ENCODE measurements around the gene PTPRN2. TPM values are rescaled to one million over a fixed set of nuclear protein-coding genes. Genes with fewer than 3 reads are reported as not detected.

The PTPRN2 gene
- total and polyA plus RNA-seq, 2 of the 8 experiments (the other 6 are each of a cell fraction or from before 2014, with no cell fraction given), result 2.6 to 4.5 TPM

- ChIA-PET CTCF (ENCODE audit: partially characterized antibody) (no interaction called here), POLR2A (ENCODE audit: partially characterized antibody) (no interaction called here)
- Histone ChIP-seq H3K9ac (replicated peaks in 1 of 4; ENCODE audit: extremely low read depth in 1 of 4, low read depth in 3 of 4, low read length in 3 of 4) (no peak overlapping the region), H3K4me1 (replicated peaks in 1 of 4; ENCODE audit: control insufficient read depth in 3 of 4, insufficient read depth in 4 of 4, low read length in 3 of 4) (peaks cover 0 to 5% (median 0%) of the 10 kb centered on the region in 4 experiments; a peak in 1 of 7 replicates), H4K8ac (ENCODE audit: extremely low read depth, insufficient read depth, low read length) (no peak overlapping the region), H3K9me3 (ENCODE audit: insufficient read depth in 2 of 2, low read depth in 1 of 2, low read length in 1 of 2) (peaks cover 0 to 7% of the 10 kb centered on the region in 2 experiments; a peak in 1 of 4 replicates), H2BK12ac (ENCODE audit: low read depth, low read length) (no peak overlapping the region), H2BK5ac (ENCODE audit: low read depth, low read length) (no peak overlapping the region), H3K36me3 (ENCODE audit: control insufficient read depth in 2 of 4, insufficient read depth in 4 of 4, low read length in 3 of 4) (no peaks in the 10 kb centered on the region), H2BK15ac (ENCODE audit: low read length) (no peak overlapping the region; the same call in 1 of the 2 replicates), H3K23ac (ENCODE audit: insufficient read length) (no peak overlapping the region), H3K27me3 (replicated peaks in 1 of 4; ENCODE audit: control insufficient read depth in 3 of 4, extremely low read depth in 1 of 4, insufficient read depth in 3 of 4, low read length in 3 of 4) (no peaks in the 10 kb centered on the region), H2BK120ac (replicated peaks; ENCODE audit: low read depth, low read length) (no peak overlapping the region), H3K4ac (replicated peaks; ENCODE audit: insufficient read length, low read depth, low read length) (no peak overlapping the region), H4K20me1 (replicated peaks in 1 of 2; ENCODE audit: control insufficient read depth in 1 of 2, insufficient read depth in 2 of 2, low read length in 2 of 2) (no peaks in the 10 kb centered on the region), H2AFZ (ENCODE audit: low read length) (no peak overlapping the region), H3K18ac (ENCODE audit: extremely low read depth, low read length) (no peak overlapping the region), H3K23me2 (ENCODE audit: low read depth, low read length) (peaks cover 2% of the 10 kb centered on the region; the same call in 1 of the 2 replicates), H3K4me3 (ENCODE audit: extremely low read depth in 1 of 4, insufficient read depth in 2 of 4, low read depth in 3 of 4, low read length in 4 of 4) (no peak overlapping the region), H4K91ac (replicated peaks; ENCODE audit: insufficient read length, low read length) (no peak overlapping the region), H2AK5ac (ENCODE audit: low read depth, low read length) (no peak overlapping the region), H3K14ac (ENCODE audit: insufficient read length) (no peak overlapping the region), H3K4me2 (ENCODE audit: insufficient read depth in 1 of 2, low read depth in 2 of 2, low read length in 2 of 2) (no peak overlapping the region), H2BK20ac (ENCODE audit: low read length) (no peak overlapping the region), H3K56ac (replicated peaks; ENCODE audit: insufficient read length, low read depth, low read length) (no peak overlapping the region), H3K79me2 (ENCODE audit: control insufficient read depth in 1 of 2, insufficient read depth in 2 of 2, low read length in 2 of 2) (no peaks in the 10 kb centered on the region), H3K79me1 (ENCODE audit: low read depth, low read length) (no peaks in the 10 kb centered on the region), H3K27ac (ENCODE audit: low read depth, low read length) (no peak overlapping the region), H4K5ac (ENCODE audit: insufficient read length, low read depth, low read length) (no peak overlapping the region)
- no peak for DNase-seq (ENCODE audit: low read depth in 1 of 2, low spot score in 2 of 2)
- TF ChIP-seq BRCA1 (IDR thresholded peaks at IDR 0.05; ENCODE audit: low read depth, low read length) (no peak), ATF3 (IDR thresholded peaks at IDR 0.05; ENCODE audit: insufficient read depth, low read depth, low read length) (no peak), CTBP2 (IDR thresholded peaks at IDR 0.05; ENCODE audit: borderline replicate concordance, insufficient read depth, insufficient read length, low read length) (no peak), MAFK (IDR thresholded peaks at IDR 0.05; ENCODE audit: low read depth, low read length) (no peak), ASH2L (IDR thresholded peaks at IDR 0.05; ENCODE audit: low read length) (no peak), KDM5A (IDR thresholded peaks at IDR 0.05; ENCODE audit: low read length) (no peak)
- WGBS, 2 experiments (ENCODE audit: extremely low coverage in 1 of 2, insufficient coverage in 1 of 2, insufficient read length in 1 of 2, insufficient replicate concordance in 2 of 2, low coverage in 1 of 2, low lambda C conversion rate in 2 of 2, missing lambda C conversion rate in 1 of 2), result 89% methylated on average over 4 of the region's 7 CpGs; no CpG with 5 or more reads in 1 of the 2 experiments
- no peak for FAIRE-seq
Measured at GRCh38 chr7:157940497-157940896, 647.1 kb downstream of the PTPRN2 start.

All from H1 (cell line).